Bronchial epithelial cell (primary cell): ENCODE results near the gene TLK2. TPM values are rescaled to one million over a fixed set of nuclear protein-coding genes. Genes with fewer than 3 reads are reported as not detected.
A peak's percentile ranks its signal among the peaks of the same experiment; 100 is the strongest.
"Not testable (repeated sequence)": the region's sequence is repeated elsewhere in the genome, so short reads cannot be mapped to it uniquely, and the experiment has no call there.

Experiments
- DNase-seq: peaks from one replicate; pipeline ENCODE4 v3.0.0-alpha.2; 2010; ENCODE audit warnings: low read depth
- FAIRE-seq: peaks from 2 replicates; lab custom pipeline; 2011; peaks lifted over from hg19 to GRCh38; lab: Jason Lieb, UNC
- H3K27me3 ChIP-seq: 2 replicates; pipeline ENCODE4 v1.5.1; 2011; ENCODE audit warnings: low read length; ENCODE audit not compliant: control insufficient read depth, insufficient read depth
- H3K36me3 ChIP-seq: 2 replicates; pipeline ENCODE4 v1.5.1; 2011; ENCODE audit warnings: low read length; ENCODE audit not compliant: control insufficient read depth, insufficient read depth
- H3K4me3 ChIP-seq: 2 replicates; pipeline ENCODE4 v1.5.1; 2011; ENCODE audit warnings: mild to moderate bottlenecking, low read depth, low read length, control low read depth
- total RNA-seq: library from RNA; depleted of rRNA; stranded (reverse); fragments of >200 nt; gene quantifications from 2 replicates; pipeline ENCODE4 v1.2.1, GENCODE V29; 2014
- TF ChIP-seq, protein P1 (sequence below): IDR thresholded peaks from 2 replicates; pipeline ENCODE4 v1.5.1; 2011; ENCODE audit warnings: mild to moderate bottlenecking, moderate library complexity, low read length, control low read depth, inconsistent platforms; ENCODE audit not compliant: insufficient read depth, severe bottlenecking

Gene TLK2
- total RNA-seq, 1 donor from 2014 or later: 37.4 TPM

DNA sequence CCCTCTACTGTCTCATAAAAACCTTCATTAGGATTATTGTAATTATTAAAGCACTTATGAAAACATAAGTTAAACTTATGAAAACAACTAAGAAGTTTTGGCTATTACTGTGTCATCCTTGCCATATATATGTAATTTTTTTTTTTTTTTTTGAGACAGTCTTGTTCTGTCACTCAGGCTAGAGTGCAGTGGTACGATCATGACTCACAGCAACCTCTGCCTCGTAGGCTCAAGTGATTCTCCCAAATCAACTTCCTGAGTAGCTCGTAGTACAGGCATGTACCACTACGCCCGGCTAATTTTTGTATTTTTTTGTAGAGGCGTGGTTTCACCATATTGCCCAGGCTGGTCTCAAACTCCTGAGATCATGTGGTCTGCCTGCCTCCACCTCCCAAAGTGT, 46.7 kb downstream of the TLK2 start:
- H3K27me3 ChIP-seq, FAIRE-seq, H3K36me3 ChIP-seq, H3K4me3 ChIP-seq: not testable (repeated sequence)
- peak; percentile 85 for DNase-seq

DNA sequence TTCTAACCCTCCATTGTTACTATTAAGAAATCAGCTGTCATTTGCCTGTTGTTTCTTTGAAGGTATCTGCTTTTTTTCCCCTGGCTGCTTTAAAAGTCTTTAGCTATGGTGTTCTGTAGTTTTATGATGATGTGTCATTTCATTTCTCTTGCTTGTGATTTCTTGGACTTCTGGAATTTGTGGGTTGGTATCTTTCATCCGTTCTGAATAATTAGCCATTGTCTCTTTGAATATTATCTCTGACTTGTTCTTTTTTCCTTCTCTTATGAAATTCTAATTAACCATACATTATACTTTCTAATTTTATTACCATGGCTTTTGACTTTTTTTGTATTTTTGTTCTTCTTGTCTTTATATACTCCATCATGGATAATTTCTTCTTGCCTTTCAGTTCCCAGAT, 52.3 kb downstream of the TLK2 start:
- H3K36me3 ChIP-seq, FAIRE-seq, DNase-seq, H3K27me3 ChIP-seq, H3K4me3 ChIP-seq: not testable (repeated sequence)

DNA sequence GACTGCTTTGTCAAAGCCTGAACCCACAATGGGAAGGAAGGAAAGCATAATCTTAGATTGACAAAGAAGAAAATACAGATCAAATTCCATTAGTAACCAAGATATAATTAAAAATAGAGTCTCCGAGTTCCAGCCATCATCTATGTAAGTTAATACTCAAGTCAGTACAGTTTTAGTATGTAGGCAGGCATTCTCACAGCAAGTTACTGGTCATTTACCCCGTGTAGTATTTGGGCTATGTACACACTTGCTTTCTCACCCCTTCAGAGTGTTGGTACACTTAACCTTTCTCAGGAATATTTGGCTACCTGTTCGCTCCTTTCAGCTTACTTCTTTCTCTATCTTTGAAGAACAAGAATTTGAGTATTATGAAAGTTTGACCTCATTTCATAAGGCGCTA, 57.9 kb downstream of the TLK2 start:
- not testable (repeated sequence) for FAIRE-seq, DNase-seq, H3K36me3 ChIP-seq, H3K4me3 ChIP-seq, H3K27me3 ChIP-seq

DNA sequence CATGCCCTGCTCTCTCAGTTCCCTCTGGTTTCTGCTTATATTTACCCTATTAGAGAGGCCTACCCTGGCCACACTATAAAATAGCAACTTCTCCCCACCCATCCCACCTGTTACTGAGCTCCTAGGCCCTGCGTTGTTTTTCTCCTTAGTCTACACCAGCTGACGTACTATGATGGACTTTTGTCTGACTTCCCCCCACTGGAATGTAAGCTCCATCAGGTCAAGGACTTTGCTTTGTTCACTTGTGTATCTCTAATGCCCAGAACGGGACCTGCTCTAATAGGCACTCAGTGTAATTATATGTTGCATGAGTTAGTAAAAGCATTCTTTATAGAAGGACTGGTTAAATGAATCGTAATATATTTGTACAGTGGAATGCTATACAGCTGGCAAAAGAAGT, 62.4 kb downstream of the TLK2 start:
- FAIRE-seq, H3K36me3 ChIP-seq, DNase-seq, H3K4me3 ChIP-seq, H3K27me3 ChIP-seq: not testable (repeated sequence)

DNA sequence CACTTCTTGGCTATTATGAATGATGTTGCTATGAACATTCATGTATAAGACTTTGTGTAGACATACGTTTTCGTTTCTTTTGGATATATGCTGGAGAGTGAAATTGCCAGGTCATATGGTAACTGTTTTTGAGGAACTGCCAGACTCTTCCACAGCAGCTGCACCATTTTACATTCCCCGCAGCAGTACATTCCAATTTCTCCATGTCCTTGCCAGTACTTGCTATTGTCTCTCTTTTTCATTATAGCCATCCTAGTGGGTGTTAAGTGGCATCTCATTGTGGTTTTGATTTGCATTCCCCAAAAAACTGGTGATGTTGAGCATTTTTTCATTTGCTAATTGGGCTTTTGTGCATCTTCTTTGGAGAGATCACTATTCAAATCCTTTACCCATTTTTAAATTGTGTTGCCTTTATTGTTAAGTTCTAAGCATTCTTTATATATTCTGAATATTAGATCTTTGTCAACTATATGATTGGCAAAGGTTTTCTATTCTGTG, 64.7 kb downstream of the TLK2 start:
- H3K27me3 ChIP-seq, H3K4me3 ChIP-seq, H3K36me3 ChIP-seq, DNase-seq, FAIRE-seq: not testable (repeated sequence)

DNA sequence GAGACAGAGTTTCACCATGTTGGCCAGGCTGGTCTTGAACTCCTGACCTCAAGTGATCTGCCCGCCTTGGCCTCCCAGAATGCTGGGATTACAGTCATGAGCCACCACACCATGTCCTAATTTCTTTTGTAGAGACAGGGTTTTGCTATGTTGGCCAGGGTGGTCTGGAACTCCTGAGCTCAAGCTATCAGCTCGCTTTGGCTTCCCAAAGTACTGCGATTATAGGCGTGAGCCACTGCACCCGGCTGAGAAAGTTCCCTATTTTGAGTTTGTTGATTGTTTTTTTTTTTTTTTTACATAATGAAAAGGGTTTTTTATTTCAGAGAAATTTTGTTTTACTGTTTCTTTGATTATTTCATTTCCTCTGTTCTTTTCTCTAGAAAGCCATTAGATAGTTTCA, 67.4 kb downstream of the TLK2 start:
- H3K36me3 ChIP-seq, DNase-seq, H3K27me3 ChIP-seq, FAIRE-seq, H3K4me3 ChIP-seq: not testable (repeated sequence)

DNA sequence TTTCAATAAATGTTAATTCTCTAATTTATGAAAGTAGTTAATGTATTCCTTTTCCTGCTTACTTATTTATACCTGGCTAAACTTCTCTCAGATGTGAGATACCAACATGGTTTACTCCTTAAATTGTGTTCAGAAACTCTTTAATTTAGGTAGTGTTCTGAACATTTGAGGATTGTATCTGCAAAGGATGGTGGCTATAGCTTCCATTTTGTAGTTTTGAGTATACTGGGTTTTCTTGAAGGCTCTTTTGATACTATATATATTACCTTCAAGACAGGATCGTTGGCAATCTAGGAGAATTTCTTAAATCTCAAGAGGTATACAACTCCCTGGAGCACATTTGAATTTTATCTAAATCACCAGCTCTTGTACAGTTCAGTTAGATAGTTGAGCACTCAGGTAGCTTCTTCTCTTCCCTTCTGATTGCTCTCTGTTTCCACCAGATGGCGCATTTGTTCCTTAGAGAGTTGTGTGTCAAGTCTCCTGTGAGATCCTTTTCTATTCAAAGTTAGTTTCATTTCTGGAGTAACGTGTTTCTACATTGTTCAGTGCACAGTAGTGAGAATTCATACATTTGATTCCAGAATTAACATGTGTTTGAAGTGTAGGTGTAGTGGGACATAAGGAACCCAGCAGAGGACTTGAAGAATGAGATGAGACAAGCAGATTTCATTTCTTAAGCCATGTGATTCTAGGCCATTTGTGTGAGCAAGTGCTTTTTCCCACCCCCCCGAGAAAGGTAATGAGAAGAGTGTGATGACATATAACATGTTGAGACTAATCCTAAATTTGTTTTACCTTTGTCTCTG, 74.4 kb downstream of the TLK2 start:
- peak overlapping the region; percentile 18 for H3K4me3 ChIP-seq
- peak; percentile 89 for DNase-seq
- TF ChIP-seq, protein P1, sequence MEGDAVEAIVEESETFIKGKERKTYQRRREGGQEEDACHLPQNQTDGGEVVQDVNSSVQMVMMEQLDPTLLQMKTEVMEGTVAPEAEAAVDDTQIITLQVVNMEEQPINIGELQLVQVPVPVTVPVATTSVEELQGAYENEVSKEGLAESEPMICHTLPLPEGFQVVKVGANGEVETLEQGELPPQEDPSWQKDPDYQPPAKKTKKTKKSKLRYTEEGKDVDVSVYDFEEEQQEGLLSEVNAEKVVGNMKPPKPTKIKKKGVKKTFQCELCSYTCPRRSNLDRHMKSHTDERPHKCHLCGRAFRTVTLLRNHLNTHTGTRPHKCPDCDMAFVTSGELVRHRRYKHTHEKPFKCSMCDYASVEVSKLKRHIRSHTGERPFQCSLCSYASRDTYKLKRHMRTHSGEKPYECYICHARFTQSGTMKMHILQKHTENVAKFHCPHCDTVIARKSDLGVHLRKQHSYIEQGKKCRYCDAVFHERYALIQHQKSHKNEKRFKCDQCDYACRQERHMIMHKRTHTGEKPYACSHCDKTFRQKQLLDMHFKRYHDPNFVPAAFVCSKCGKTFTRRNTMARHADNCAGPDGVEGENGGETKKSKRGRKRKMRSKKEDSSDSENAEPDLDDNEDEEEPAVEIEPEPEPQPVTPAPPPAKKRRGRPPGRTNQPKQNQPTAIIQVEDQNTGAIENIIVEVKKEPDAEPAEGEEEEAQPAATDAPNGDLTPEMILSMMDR: peak; percentile 24
- FAIRE-seq, H3K36me3 ChIP-seq, H3K27me3 ChIP-seq: not testable (repeated sequence)

DNA sequence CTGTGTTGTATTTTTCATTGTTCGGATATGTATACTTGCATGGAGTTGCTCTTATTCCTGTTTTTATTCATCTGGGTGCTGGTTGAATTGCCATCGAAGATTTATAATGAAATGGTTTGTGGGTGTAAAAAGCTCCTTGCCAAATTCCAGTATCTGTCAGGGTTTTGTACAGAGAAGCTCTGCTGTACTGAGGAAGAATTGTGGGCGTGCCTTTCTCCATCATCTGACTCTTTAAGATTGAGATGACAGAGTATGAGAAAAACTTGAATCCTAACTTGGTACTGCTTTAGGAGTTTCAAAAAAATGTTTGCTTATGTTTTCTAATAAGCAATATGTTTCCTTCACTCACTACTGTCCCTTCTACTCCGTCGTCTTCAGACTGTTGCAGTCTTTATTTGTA, 78.9 kb downstream of the TLK2 start:
- not testable (repeated sequence) for FAIRE-seq

DNA sequence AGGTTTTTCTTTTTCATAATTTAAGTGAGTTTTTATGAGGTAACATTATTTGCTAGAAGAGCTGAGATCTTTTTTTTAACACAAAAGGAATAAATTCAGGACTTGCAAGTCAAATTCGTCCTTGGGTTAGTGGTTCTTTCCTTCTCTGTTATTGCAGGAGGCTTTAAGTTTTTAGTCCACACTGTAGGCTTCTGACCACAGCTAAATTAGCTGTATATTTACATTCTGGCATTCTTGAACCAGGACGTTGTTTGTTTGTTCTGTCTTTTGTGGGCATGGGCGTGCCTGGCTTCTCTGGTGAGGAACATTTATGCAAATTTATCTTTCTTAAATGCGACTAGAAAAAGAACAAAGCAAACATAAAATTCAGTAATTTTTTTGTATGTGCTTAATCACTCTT, 80.3 kb downstream of the TLK2 start:
- H3K27me3 ChIP-seq, H3K36me3 ChIP-seq, H3K4me3 ChIP-seq, FAIRE-seq: not testable (repeated sequence)
- peak; percentile 17 for DNase-seq

More for the DNA sequence above, 78.9 kb downstream of the TLK2 start:
- H3K36me3 ChIP-seq, H3K27me3 ChIP-seq, DNase-seq, H3K4me3 ChIP-seq: not testable (repeated sequence)

DNA sequence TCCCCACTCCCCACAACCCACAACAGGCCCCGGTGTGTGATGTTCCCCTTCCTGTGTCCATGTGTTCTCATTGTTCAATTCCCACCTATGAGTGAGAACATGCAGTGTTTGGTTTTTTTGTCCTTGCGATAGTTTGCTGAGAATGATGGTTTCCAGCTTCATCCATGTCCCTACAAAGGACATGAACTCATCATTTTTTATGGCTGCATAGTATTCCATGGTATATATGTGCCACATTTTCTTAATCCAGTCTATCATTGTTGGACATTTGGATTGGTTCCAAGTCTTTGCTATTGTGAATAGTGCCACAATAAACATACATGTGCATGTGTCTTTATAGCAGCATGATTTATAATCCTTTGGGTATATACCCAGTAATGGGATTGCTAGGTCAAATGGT, 82.3 kb downstream of the TLK2 start:
- DNase-seq, H3K36me3 ChIP-seq, H3K4me3 ChIP-seq, H3K27me3 ChIP-seq, FAIRE-seq: not testable (repeated sequence)
